Measurements from ENCODE around the gene ENPP6. TPM values are rescaled to one million over a fixed set of nuclear protein-coding genes. Genes with fewer than 3 reads are reported as not detected.
A peak's percentile ranks its signal among the peaks of the same experiment; 100 is the strongest.

Gene ENPP6
- polyA plus RNA-seq, 1 donor from 2014 or later: not detected

DNA sequence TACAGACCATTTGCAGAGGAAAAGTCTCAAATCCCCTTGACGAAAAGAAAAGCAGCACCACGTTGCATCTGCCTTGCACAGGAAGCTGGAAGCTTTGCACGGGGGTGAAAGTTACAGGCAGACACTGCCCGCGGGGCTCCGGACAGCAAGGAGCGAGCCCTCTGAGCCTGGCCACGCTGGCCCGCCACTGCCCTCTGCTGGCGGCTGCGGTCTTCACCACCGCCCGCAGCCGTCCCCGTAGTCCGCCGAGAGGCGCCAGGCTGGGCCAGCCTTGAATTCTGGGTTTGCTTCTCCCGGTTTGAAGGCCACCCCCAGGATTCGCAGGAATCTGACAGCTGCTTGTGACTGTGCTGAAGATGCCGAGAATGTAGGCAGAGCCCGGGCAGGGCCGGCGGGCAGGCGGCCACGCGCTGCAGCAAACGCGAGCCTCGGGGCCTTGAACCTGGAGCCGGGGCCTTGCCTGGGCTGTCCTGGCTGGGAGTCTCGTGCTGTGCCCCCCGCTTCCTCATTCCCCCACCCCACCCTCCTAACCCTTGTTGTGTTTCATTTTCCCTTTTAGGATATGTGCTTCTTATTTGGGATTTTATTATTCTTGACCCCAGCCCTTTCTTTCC is 49.2 kb downstream of the ENPP6 start:
- no peak overlapping the region for H3K4me3 ChIP-seq (ENCODE audit: low read length)
- H4K20me1 ChIP-seq (ENCODE audit: insufficient read depth): no peaks in the 10 kb centered on the region
- H3F3A ChIP-seq (ENCODE audit: insufficient read depth, low read length, poor library complexity, severe bottlenecking): no peaks in the 10 kb centered on the region
- TF ChIP-seq, protein P1, sequence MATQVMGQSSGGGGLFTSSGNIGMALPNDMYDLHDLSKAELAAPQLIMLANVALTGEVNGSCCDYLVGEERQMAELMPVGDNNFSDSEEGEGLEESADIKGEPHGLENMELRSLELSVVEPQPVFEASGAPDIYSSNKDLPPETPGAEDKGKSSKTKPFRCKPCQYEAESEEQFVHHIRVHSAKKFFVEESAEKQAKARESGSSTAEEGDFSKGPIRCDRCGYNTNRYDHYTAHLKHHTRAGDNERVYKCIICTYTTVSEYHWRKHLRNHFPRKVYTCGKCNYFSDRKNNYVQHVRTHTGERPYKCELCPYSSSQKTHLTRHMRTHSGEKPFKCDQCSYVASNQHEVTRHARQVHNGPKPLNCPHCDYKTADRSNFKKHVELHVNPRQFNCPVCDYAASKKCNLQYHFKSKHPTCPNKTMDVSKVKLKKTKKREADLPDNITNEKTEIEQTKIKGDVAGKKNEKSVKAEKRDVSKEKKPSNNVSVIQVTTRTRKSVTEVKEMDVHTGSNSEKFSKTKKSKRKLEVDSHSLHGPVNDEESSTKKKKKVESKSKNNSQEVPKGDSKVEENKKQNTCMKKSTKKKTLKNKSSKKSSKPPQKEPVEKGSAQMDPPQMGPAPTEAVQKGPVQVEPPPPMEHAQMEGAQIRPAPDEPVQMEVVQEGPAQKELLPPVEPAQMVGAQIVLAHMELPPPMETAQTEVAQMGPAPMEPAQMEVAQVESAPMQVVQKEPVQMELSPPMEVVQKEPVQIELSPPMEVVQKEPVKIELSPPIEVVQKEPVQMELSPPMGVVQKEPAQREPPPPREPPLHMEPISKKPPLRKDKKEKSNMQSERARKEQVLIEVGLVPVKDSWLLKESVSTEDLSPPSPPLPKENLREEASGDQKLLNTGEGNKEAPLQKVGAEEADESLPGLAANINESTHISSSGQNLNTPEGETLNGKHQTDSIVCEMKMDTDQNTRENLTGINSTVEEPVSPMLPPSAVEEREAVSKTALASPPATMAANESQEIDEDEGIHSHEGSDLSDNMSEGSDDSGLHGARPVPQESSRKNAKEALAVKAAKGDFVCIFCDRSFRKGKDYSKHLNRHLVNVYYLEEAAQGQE (IDR thresholded peaks at IDR 0.05; ENCODE audit: borderline replicate concordance): no peak
- TF ChIP-seq EZH2 (IDR thresholded peaks at IDR 0.05; ENCODE audit: borderline replicate concordance, insufficient read depth, low read length, poor library complexity, severe bottlenecking) (no peak), TAF1 (IDR thresholded peaks at IDR 0.05; ENCODE audit: low read depth) (no peak), MXI1 (conservative IDR thresholded peaks at IDR 0.05; ENCODE audit: poor library complexity, severe bottlenecking) (no peak), POLR2AphosphoS5 (IDR thresholded peaks at IDR 0.05) (no peak), EP300 (conservative IDR thresholded peaks at IDR 0.05; ENCODE audit: poor library complexity, severe bottlenecking) (no peak), SMC3 (conservative IDR thresholded peaks at IDR 0.05; ENCODE audit: poor library complexity) (peak; percentile 92), RAD21 (conservative IDR thresholded peaks at IDR 0.05) (peak; percentile 88)
- TF ChIP-seq, protein P2, sequence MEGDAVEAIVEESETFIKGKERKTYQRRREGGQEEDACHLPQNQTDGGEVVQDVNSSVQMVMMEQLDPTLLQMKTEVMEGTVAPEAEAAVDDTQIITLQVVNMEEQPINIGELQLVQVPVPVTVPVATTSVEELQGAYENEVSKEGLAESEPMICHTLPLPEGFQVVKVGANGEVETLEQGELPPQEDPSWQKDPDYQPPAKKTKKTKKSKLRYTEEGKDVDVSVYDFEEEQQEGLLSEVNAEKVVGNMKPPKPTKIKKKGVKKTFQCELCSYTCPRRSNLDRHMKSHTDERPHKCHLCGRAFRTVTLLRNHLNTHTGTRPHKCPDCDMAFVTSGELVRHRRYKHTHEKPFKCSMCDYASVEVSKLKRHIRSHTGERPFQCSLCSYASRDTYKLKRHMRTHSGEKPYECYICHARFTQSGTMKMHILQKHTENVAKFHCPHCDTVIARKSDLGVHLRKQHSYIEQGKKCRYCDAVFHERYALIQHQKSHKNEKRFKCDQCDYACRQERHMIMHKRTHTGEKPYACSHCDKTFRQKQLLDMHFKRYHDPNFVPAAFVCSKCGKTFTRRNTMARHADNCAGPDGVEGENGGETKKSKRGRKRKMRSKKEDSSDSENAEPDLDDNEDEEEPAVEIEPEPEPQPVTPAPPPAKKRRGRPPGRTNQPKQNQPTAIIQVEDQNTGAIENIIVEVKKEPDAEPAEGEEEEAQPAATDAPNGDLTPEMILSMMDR (IDR thresholded peaks at IDR 0.05; ENCODE audit: poor library complexity, severe bottlenecking): peak; percentile 86
- no peak overlapping the region for H3K9ac ChIP-seq (ENCODE audit: low read length)
- H3K27me3 ChIP-seq (ENCODE audit: insufficient read depth, low read depth, low read length): no peaks in the 10 kb centered on the region
- no peak overlapping the region for H2AFZ ChIP-seq (ENCODE audit: low read depth, low read length)
- H3K79me2 ChIP-seq (replicated peaks; ENCODE audit: insufficient read depth, low read length): no peaks in the 10 kb centered on the region
- H3K9me2 ChIP-seq (ENCODE audit: insufficient read depth, low read length): no peaks in the 10 kb centered on the region
- no peaks in the 10 kb centered on the region for H3K36me3 ChIP-seq (ENCODE audit: insufficient read depth, low read length)
- no peaks in the 10 kb centered on the region for H3K9me3 ChIP-seq (ENCODE audit: low read length)
- no peak overlapping the region for H3K27ac ChIP-seq (ENCODE audit: low read length)
- no peak overlapping the region for H3K4me2 ChIP-seq (ENCODE audit: low read length)

DNA sequence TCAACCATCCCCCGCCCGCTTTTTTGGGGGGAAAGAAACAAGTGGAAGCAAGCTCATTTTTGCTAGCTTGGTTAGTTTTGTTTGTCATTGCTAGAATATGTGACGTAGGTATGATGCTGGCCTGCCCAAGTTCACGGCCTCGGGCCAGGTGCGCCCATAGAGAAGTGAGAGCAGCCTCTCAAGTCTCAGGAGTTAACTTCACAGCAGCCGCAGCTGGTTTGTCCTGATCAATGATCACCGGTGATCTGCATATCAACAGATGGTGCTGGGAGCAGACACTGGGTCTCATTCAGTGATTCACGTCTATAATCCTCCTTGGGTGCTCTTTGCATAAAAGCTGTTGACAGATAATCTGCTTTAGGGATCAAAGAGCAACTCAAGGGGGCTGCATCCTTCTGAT is 50.1 kb downstream of the ENPP6 start:
- H3F3A ChIP-seq (ENCODE audit: insufficient read depth, low read length, poor library complexity, severe bottlenecking): no peaks in the 10 kb centered on the region
- H4K20me1 ChIP-seq (ENCODE audit: insufficient read depth): no peaks in the 10 kb centered on the region
- no peaks in the 10 kb centered on the region for H3K27me3 ChIP-seq (ENCODE audit: insufficient read depth, low read depth, low read length)
- H3K4me2 ChIP-seq (ENCODE audit: low read length): no peak overlapping the region
- no peak overlapping the region for H2AFZ ChIP-seq (ENCODE audit: low read depth, low read length)
- no peaks in the 10 kb centered on the region for H3K9me3 ChIP-seq (ENCODE audit: low read length)
- TF ChIP-seq, protein P2 (IDR thresholded peaks at IDR 0.05; ENCODE audit: poor library complexity, severe bottlenecking): no peak
- no peak for TF ChIP-seq MXI1 (conservative IDR thresholded peaks at IDR 0.05; ENCODE audit: poor library complexity, severe bottlenecking)
- no peak for TF ChIP-seq SMC3 (conservative IDR thresholded peaks at IDR 0.05; ENCODE audit: poor library complexity)
- no peak for TF ChIP-seq EP300 (conservative IDR thresholded peaks at IDR 0.05; ENCODE audit: poor library complexity, severe bottlenecking)
- no peak for TF ChIP-seq TAF1 (IDR thresholded peaks at IDR 0.05; ENCODE audit: low read depth)
- no peak for TF ChIP-seq RAD21 (conservative IDR thresholded peaks at IDR 0.05)
- TF ChIP-seq, protein P1 (IDR thresholded peaks at IDR 0.05; ENCODE audit: borderline replicate concordance): no peak
- no peak for TF ChIP-seq POLR2AphosphoS5 (IDR thresholded peaks at IDR 0.05)
- TF ChIP-seq EZH2 (IDR thresholded peaks at IDR 0.05; ENCODE audit: borderline replicate concordance, insufficient read depth, low read length, poor library complexity, severe bottlenecking): no peak
- no peaks in the 10 kb centered on the region for H3K79me2 ChIP-seq (replicated peaks; ENCODE audit: insufficient read depth, low read length)
- H3K9ac ChIP-seq (ENCODE audit: low read length): no peak overlapping the region
- H3K9me2 ChIP-seq (ENCODE audit: insufficient read depth, low read length): no peaks in the 10 kb centered on the region
- no peak overlapping the region for H3K4me3 ChIP-seq (ENCODE audit: low read length)
- no peaks in the 10 kb centered on the region for H3K36me3 ChIP-seq (ENCODE audit: insufficient read depth, low read length)
- no peak overlapping the region for H3K27ac ChIP-seq (ENCODE audit: low read length)

Data from neural cell (in vitro differentiated cells).